ENCODE measurements around the gene GDF10. TPM values are rescaled to one million over a fixed set of nuclear protein-coding genes. Genes with fewer than 3 reads are reported as not detected.

Gene GDF10
- total RNA-seq, 1 donor from 2014 or later, result 0.74 TPM

GRCh38 chr10:47339186-47339735 lies 39.3 kb downstream of the GDF10 start:
- no peak for DNase-seq (ENCODE audit: low spot score)
- no peak for TF ChIP-seq CTCF (IDR thresholded peaks at IDR 0.05; ENCODE audit: unreplicated experiment)
- peaks cover 6% of the 10 kb centered on the region for H3K4me1 Mint-ChIP-seq (ENCODE audit: unreplicated experiment)
- no peaks in the 10 kb centered on the region for H3K9me3 Mint-ChIP-seq (ENCODE audit: unreplicated experiment)
- no peaks in the 10 kb centered on the region for H3K36me3 Mint-ChIP-seq (ENCODE audit: low read depth, unreplicated experiment)
- H3K27ac Mint-ChIP-seq (ENCODE audit: unreplicated experiment), result no peak overlapping the region
- no peak overlapping the region for H3K4me3 Mint-ChIP-seq (ENCODE audit: unreplicated experiment)
- H3K27me3 Mint-ChIP-seq (ENCODE audit: unreplicated experiment), result no peaks in the 10 kb centered on the region

GRCh38 chr10:47339759-47340607 lies 40.0 kb downstream of the GDF10 start:
- Mint-ChIP-seq H3K27ac (ENCODE audit: unreplicated experiment) (no peak overlapping the region), H3K4me3 (ENCODE audit: unreplicated experiment) (no peak overlapping the region), H3K4me1 (ENCODE audit: unreplicated experiment) (peaks cover 6% of the 10 kb centered on the region), H3K27me3 (ENCODE audit: unreplicated experiment) (no peaks in the 10 kb centered on the region), H3K36me3 (ENCODE audit: low read depth, unreplicated experiment) (no peaks in the 10 kb centered on the region), H3K9me3 (ENCODE audit: unreplicated experiment) (no peaks in the 10 kb centered on the region)
- no peak for DNase-seq (ENCODE audit: low spot score)
- no peak for TF ChIP-seq CTCF (IDR thresholded peaks at IDR 0.05; ENCODE audit: unreplicated experiment)

- Mint-ChIP-seq H3K4me1 (ENCODE audit: unreplicated experiment) (peaks cover 6% of the 10 kb centered on the region), H3K9me3 (ENCODE audit: unreplicated experiment) (no peaks in the 10 kb centered on the region), H3K27ac (ENCODE audit: unreplicated experiment) (no peak overlapping the region), H3K27me3 (ENCODE audit: unreplicated experiment) (no peaks in the 10 kb centered on the region), H3K4me3 (ENCODE audit: unreplicated experiment) (no peak overlapping the region), H3K36me3 (ENCODE audit: low read depth, unreplicated experiment) (no peaks in the 10 kb centered on the region)
- TF ChIP-seq CTCF (IDR thresholded peaks at IDR 0.05; ENCODE audit: unreplicated experiment), result peak; percentile 98
- peak; percentile 82 for DNase-seq (ENCODE audit: low spot score)
Measured at GRCh38 chr10:47340608-47341170, 40.7 kb downstream of the GDF10 start.

DNA sequence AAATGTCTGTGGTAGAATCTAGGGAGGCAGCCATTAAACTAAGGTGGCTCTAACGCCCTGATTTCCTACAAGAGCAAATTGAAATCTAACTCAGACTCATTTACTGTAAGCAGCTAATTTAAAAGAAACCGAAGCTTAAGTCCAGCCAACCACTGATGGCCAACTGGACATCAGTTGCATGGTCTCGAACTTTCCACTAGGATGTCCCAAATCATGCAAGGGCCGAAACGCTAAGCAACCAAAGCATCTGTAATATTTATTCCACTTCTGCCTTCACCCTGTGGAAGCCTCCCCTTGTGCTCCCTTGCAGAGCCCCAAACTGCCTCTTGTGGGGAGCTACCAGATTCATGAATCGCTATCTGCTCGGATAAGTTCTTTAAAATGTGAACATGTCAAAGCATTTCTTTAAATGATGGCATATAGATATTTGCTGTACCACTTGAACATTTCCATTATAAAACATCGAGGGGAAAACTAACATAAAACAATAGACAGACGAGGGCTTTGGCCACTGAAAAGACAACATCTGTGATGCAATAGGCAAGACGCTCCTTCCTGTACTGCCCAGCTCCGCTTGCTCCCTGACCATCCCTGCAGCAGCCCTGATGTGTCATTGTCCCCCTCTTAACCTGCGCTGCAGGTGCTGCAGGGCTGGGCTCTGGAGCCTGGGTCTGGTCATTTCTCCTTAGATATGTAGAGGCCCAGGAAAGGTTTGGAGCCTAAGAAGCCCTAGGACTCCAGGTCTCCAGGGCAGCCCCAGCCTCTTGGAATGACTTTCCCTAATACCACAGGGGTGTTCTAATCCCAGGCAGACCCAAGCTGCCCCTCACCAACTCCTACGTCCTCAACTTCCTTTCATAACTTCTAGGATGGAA lies 45.2 kb downstream of the GDF10 start:
- Mint-ChIP-seq H3K36me3 (ENCODE audit: low read depth, unreplicated experiment) (no peaks in the 10 kb centered on the region), H3K27ac (ENCODE audit: unreplicated experiment) (no peak overlapping the region), H3K27me3 (ENCODE audit: unreplicated experiment) (peaks cover 5% of the 10 kb centered on the region), H3K4me1 (ENCODE audit: unreplicated experiment) (no peaks in the 10 kb centered on the region), H3K4me3 (ENCODE audit: unreplicated experiment) (no peak overlapping the region), H3K9me3 (ENCODE audit: unreplicated experiment) (no peaks in the 10 kb centered on the region)
- DNase-seq (ENCODE audit: low spot score), result no peak
- TF ChIP-seq CTCF (IDR thresholded peaks at IDR 0.05; ENCODE audit: unreplicated experiment), result no peak

Data from endothelial cell (in vitro differentiated cells).